PFSK-1 (cell line): ENCODE results near the gene GTPBP6. TPM values are rescaled to one million over a fixed set of nuclear protein-coding genes. Genes with fewer than 3 reads are reported as not detected.

ENCODE experiments used
- FOXP2 ChIP-seq: optimal IDR thresholded peaks from 2 replicates; pipeline ENCODE3; 2011; ENCODE audit warnings: borderline replicate concordance, control low read depth, inconsistent platforms; ENCODE audit not compliant: insufficient read depth; ENCODE audit errors: extremely low read length, extremely low read depth
- POLR2AphosphoS5 ChIP-seq: IDR thresholded peaks from 2 replicates; pipeline ENCODE4 v1.6.1; 2012; ENCODE audit warnings: low read depth, mild to moderate bottlenecking, control low read depth, low read length, moderate library complexity
- REST ChIP-seq, 2 experiments: IDR thresholded peaks; 2 replicates each; pipeline versions ENCODE4 v1.6.1 to v1.8.0; 2011 to 2012; ENCODE audit warnings: low read depth in 2 of 2, low read length in 2 of 2, control low read depth in 1 of 2, inconsistent platforms in 1 of 2, mild to moderate bottlenecking in 1 of 2, moderate library complexity in 1 of 2; ENCODE audit not compliant: insufficient read depth in 1 of 2
- SIN3A ChIP-seq: IDR thresholded peaks from 2 replicates; pipeline ENCODE4 v1.6.1; 2012; ENCODE audit warnings: mild to moderate bottlenecking, low read length, moderate library complexity, borderline replicate concordance; ENCODE audit not compliant: insufficient read depth
- TAF1 ChIP-seq: IDR thresholded peaks from 2 replicates; pipeline ENCODE4 v1.6.1; 2012; ENCODE audit warnings: low read length, control low read depth, borderline replicate concordance; ENCODE audit not compliant: insufficient read depth
- polyA plus RNA-seq: library from polyadenylated mRNA; unstranded; fragments of >200 nt; gene quantifications from one replicate; pipeline ENCODE4 v1.2.1, GENCODE V29; 2012; ENCODE audit warnings: low read depth, missing spikeins; ENCODE audit not compliant: insufficient read length

The GTPBP6 gene
- polyA plus RNA-seq = 158 TPM

DNA sequence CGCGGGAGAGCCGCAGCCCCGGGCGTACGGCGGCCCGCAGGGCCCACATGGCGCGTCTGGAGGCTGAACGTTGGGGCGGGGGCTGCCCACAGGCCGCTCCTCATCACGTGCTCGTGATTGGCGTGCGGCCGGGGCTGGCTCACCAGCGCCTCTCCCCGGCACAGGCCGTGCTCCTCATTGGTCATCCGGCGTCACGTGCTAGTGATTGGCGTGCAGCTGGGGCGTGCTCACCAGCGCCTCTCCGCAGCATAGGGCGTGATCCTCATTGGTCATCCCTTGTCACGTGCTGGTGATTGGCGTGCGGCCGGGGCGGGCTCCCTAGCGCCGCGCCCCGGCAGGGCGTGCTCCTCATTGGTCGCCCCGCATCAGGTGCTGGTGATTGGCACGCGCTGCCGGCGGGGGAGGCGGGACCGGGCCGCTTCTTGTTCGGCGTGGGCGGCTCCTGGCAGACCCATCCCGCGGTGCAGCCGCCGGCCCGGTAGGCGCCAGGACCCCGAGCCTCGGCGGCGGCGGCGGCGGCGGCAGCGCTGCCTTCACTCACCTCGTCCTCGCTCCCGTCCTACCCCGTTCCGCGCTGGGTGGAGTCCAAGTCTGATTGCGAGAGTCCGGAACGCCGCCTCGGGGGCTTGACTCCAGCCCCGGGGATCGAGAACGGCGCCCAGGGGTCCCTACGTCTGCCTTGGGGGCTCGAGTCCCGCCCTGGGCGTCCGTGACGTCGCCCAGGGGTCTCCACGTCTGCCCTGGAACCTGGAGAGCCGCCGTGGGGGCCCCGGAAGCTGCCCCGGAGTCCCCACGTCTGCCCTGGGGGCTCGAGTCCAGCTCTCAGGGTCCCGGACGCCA is at the start of gene GTPBP6:
TSS of gene GTPBP6 (minus strand) at position 58 of the 840 bp plus-strand sequence. CDS start at position 49, 9 bp downstream.
- TF ChIP-seq SIN3A = no peak
- TF ChIP-seq FOXP2 = no peak
- peak; percentile 72 for TF ChIP-seq POLR2AphosphoS5
- TF ChIP-seq TAF1 = 0 out of 2 replicates have a peak, but pooled peaks have one; percentile 25
- TF ChIP-seq REST (IDR thresholded peaks at IDR 0.05; ENCODE audit: insufficient read depth in 1 of 2, low read depth in 2 of 2, low read length in 2 of 2) = no peak

DNA sequence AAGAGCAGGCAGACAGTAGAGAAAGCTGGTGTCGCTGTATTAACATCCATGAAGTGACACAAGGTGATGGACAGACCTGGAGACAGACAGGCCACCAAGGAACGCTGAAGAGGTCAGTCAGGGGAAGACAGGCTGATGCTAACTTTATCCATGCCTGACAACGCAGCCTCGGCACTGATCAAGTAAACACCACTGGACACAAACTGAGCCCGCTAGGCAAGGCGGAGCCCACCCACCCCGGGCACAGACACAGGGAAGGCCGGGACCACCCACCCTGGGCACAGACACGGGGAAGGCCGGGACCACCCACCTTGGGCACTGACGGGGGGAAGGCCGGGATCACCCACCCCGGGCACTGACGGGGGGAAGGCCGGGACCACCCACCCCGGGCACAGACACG is 49.3 kb upstream of the GTPBP6 start:
- TF ChIP-seq TAF1 (no peak), POLR2AphosphoS5 (no peak), FOXP2 (no peak), SIN3A (no peak), REST (IDR thresholded peaks at IDR 0.05; ENCODE audit: insufficient read depth in 1 of 2, low read depth in 2 of 2, low read length in 2 of 2) (no peak)

DNA sequence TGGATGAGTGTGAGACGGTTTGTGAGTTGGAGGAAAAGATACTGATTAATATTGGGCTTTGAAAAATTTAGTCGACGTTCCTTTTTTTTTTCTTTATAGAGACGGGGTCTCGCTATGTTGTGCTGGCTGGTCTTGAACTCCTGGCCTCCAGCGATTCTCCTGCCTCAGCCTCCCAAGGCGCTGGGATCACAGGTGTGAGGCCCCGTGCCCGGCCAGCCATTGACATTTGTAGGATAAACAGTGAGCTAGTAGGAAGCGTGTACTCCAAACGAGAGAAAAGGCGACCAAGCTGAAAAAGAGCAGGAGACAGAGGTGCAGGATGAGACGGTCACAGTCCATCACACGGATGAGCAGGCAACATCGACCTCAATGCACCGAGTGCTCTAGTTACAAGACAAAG is 48.8 kb upstream of the GTPBP6 start:
- TF ChIP-seq REST (IDR thresholded peaks at IDR 0.05; ENCODE audit: insufficient read depth in 1 of 2, low read depth in 2 of 2, low read length in 2 of 2) (no peak), TAF1 (no peak), FOXP2 (no peak), POLR2AphosphoS5 (no peak), SIN3A (no peak)

GRCh38 chrX:363621-364375 is 45.2 kb upstream of the GTPBP6 start:
- TF ChIP-seq SIN3A = no peak
- TF ChIP-seq TAF1 = no peak
- no peak for TF ChIP-seq FOXP2
- TF ChIP-seq REST (IDR thresholded peaks at IDR 0.05; ENCODE audit: insufficient read depth in 1 of 2, low read depth in 2 of 2, low read length in 2 of 2) = no peak
- TF ChIP-seq POLR2AphosphoS5 = no peak
